Mammary epithelial cell (primary cell): Measurements from ENCODE around the gene MINAR2.

Source experiments
- EZH2 ChIP-seq: IDR thresholded peaks from 2 replicates; pipeline ENCODE4 v1.6.1; 2012; ENCODE audit warnings: low read length, inconsistent platforms, borderline replicate concordance
- TF ChIP-seq, protein P1 (sequence below), 2 donors: IDR thresholded peaks in 1 of 2; conservative IDR thresholded peaks in 1 of 2; 2 replicates each; pipeline ENCODE4 v1.5.1; 2011 to 2012; ENCODE audit warnings: inconsistent platforms in 2 of 2, low read length in 2 of 2, mild to moderate bottlenecking in 2 of 2, control low read depth in 1 of 2, low read depth in 1 of 2; ENCODE audit not compliant: insufficient read depth in 1 of 2; ENCODE audit errors: extremely low read depth in 1 of 2

DNA sequence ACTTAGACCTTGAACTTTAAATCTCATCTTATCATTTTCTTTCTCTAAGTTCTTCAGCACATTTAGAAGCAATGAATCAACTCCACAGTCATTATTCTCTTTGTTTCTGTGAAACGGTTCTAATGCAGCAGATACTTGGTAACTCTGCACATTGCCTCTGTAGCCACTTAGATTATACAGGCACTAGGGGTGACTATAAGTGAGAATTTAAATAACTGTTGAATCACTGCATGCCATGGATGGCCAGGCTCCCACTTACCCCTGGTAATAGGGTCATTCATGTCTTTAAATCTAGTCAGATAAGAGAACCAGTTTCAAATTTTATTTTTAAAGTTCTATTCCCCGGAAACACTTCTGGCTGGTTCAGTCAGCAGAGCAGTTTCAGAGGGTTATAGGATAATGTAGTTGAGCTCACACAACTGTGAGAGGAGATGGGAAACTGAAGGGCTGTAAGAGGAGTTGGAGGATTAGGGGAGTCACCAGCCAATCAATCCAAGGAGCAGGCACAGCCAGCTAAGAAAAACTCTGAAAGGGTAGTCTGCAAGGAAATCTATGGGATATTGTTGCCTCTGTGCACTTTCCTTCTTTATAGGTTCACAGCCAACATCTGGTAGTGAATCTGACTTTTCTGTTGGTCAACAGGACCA lies 4.2 kb upstream of the MINAR2 start:
- no peak for TF ChIP-seq EZH2
- TF ChIP-seq, protein P1, sequence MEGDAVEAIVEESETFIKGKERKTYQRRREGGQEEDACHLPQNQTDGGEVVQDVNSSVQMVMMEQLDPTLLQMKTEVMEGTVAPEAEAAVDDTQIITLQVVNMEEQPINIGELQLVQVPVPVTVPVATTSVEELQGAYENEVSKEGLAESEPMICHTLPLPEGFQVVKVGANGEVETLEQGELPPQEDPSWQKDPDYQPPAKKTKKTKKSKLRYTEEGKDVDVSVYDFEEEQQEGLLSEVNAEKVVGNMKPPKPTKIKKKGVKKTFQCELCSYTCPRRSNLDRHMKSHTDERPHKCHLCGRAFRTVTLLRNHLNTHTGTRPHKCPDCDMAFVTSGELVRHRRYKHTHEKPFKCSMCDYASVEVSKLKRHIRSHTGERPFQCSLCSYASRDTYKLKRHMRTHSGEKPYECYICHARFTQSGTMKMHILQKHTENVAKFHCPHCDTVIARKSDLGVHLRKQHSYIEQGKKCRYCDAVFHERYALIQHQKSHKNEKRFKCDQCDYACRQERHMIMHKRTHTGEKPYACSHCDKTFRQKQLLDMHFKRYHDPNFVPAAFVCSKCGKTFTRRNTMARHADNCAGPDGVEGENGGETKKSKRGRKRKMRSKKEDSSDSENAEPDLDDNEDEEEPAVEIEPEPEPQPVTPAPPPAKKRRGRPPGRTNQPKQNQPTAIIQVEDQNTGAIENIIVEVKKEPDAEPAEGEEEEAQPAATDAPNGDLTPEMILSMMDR (conservative IDR thresholded peaks at IDR 0.05 in 1 of 2, IDR thresholded peaks at IDR 0.05 in 1 of 2; ENCODE audit: extremely low read depth in 1 of 2, insufficient read depth in 1 of 2, low read depth in 1 of 2, low read length in 2 of 2): no peak
